HG02938 (cell line): ENCODE results near the gene BASP1.
"Not testable (repeated sequence)": the region's sequence is repeated elsewhere in the genome, so short reads cannot be mapped to it uniquely, and the experiment has no call there.

Experiments
- ATAC-seq: cut with Tn5 transposase; IDR thresholded peaks from one replicate; pipeline ENCODE4 v1.9.1; 2021; ENCODE audit warnings: mild to moderate bottlenecking, moderate library complexity; ENCODE audit not compliant: unreplicated experiment

The BASP1 gene

DNA sequence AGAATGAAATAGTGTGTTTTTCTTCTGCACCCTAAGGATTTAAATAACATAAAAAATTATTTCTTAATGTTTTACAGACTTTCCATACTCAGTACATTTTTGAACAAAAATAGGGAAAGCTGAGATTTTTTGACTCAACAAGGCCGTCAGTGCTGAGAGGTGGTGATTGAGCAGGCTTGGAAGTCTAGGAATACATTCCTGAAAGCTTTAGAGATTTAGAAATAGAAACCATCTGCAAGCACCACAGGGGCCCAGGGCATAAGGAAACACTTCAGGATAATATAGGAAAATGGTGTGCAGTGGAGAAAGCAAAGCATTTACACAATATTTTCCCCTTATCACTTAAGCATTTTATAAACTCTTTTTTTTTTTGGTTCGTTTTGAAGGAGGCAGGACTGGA is 5.2 kb downstream of the BASP1 start:
- no peak for ATAC-seq

DNA sequence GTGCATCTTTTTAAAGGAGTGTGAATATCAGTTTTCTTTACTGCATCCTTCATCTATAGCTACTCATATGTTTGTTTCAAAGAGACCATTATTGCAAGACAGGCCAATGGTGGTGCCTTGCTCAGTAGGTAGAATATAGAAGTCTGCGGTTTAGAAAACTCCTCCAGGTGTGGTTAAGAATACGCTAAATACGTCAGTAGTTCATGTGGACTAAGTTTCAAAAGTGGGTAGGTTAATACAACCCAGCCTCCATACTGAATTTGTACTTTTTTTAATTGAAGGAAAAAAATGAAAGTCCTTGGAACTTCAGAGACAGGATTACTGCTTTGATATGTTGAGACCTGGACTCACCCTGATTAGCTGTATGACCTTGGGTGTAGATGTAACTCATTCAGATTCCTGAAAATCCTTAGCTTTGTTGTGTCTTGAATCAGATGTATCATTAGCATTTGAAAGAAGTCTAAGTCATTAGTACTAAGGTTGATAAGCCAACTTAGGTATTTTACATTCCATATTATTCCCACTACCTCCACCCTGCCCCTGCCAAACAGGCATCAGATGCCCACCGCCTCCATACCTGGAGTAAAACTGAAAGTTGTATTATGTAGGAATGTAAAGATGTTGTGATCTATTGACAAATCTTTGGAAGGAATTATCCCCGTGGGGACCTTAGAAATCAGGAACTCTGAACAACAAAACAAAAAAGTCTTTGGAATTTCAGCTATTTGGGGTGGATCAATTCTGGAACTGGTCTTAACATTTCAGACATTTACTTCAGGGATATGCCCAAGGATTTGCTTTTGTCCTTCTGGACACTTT is 6.1 kb downstream of the BASP1 start:
- peak; percentile 36 for ATAC-seq

DNA sequence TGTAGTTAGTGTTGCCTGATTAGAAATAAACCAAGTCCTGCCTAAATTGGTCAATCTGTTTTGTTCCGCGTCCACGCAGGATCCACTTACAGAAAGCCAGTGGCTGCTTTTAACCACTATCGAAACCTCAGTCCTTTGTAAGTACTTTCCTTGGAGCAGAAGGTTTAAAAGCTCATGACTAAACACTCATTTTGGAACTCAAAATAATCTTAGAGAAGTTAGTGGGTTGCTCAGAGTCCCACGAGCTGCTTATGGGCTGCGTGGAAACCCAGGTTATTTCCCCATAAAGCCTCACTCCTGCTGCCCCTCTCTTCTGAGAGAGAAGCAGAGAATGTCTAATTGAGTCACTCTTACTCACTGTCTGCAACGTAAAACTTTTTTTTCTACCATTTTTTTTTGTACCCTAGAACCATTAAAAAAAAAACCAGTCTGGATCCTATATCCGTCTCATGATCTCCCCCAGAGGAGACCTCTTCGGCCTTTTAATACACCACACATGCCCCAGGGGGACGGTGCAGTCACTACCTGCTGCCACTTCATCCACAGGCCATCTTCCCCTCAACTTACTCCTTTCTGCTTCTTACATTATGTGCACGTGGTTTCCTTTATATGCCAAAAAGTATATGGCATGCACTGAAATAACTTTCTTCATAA is 7.6 kb downstream of the BASP1 start:
- ATAC-seq: peak; percentile 60

DNA sequence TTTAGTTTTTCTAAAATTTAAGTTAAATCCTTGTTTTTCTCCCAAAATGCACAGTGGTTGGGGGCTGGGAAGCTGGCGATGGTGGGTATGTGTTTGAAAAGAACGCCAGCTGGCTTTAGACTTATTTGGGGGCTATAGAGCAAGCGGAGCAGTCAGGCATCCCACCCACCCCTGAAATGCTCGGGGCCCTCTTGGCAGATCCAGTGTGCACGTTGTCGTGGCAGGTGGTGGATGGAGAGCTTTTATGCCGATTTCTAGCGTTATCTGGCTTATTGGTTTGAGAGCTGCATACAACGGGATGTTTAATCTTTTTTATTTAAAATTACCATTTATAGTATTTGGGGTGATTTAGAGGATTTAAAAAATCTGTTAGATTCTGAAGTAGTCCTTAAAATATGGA is 8.1 kb downstream of the BASP1 start:
- no peak for ATAC-seq

DNA sequence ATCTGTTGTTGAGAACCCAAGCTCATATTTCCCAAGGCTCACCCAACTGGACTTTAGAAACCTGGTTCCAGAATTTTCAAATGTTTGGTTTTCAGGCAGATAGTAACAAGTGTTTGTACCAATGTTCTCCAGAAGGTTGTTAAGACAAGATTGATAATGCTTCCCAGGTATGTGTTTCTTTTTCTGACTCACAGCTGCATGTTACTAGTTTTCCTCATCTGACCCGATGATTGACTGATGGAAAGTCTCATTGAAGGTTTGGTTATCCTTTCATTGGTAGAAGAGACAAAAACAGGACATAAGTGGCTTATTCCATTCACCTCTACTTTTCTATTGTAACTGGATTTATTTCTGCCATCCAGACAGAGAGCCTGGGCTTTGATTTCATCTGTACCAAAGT is 10.4 kb downstream of the BASP1 start:
- ATAC-seq: no peak

DNA sequence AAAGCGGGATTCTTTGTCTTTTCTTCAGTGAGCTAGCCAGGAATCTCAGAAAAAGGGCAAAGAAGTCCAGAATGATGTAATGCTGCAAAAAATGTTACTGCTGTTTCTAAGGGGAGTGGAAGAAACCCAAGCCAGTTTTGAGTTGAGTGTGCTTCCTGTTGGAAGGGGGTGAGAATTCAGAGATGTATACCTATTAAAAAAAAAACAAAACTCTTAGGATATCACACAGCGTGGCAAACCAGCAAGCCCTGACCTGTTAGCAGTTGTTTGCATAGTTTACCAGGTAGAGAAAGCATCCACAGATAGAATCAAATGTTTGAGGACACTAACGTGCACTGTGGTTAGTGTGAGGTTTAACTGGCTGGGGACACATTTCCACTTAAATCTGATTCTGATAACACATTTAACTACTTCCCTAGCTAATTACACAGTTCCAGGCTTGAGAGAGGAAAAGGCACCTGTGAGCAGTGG is 11.4 kb downstream of the BASP1 start:
- ATAC-seq: peak; percentile 48

DNA sequence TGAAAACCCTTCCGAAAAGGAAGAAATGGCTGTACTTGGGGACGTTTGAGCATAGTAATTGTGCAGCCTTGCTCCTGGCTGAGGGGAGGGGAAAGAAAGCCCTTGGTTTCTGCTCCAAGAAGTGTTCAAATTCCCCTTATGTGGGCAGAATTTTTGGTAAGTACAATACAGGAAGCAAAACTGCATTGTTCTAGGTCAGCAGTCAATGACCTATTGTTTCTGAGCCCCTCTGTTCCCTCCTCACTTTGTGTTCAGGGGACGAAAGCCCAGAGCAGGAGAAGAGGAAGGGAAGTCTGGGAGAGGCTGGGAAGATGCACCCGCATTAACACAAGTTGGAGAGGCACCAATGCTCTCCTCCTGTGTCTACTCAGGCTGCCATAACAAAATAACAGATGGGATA is 11.9 kb downstream of the BASP1 start:
- ATAC-seq: peak; percentile 27

DNA sequence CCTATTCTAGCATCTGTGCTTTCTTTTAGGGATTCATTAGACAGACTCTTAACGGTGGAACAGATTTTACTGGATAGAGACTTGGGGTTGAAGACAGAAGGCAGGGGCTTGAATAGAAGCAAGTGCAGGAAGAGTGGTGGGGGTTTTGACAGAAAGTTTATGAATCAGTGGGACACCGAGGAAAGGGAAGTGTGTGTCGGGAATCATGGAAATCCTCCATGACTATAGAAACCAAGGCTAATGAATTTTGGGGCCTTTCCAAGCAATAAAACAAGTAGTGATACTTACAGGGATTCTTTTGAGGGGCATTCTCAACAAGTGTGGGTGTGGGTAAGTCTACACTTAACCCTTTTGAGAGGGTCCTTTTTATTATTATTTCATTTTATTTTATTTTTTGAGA is 12.8 kb downstream of the BASP1 start:
- no peak for ATAC-seq

DNA sequence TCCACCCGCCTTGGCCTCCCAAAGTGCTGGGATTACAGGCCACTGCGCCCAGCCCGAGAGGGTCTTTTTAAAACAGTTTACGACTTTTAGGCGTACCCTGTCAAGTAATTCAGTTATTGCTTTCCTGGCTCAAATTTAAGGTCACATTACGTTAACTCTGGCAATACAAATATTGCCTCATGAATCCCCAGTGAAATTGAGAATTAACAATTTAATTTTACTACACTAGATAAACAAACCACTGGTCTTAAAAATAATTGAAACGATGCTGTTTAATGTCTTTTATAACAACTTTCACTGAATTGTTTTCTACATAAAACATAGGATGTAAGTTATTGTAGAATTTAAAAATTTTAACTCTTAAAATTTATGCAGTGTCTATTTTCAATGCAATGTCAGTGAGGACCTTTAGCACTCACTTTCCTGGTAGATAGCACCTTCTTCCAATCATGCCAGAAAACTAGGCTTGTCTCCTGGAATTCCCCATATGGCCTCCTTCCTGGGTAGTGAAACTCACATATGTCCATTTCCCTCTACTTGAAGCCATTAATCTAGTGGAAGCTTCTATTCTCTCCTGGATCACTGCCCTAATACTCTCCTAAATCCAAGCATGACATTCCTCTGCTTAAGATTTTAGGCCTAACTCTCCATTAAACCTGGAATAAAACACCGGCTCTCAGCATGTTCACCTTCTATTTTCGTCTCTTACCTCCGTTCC is 13.5 kb downstream of the BASP1 start:
- no peak for ATAC-seq

DNA sequence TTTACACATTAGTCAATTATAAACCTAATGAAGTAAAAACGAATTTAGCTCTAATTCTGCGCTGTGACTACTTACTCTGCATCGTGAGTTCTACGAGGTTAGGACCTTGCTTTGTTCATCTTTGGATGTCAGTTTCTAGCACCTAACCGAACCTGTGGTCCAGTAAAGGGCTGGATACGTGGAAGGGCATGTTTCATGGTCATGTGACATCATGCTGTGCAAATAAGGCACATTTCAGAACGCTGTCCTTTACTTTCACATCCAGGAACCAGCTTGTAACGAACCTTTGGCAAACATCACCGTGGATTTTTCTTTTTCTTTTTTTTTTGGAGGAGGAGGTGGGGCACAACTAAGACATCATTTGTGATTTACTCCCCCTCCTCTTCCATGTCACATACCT is 15.0 kb downstream of the BASP1 start:
- ATAC-seq: no peak

DNA sequence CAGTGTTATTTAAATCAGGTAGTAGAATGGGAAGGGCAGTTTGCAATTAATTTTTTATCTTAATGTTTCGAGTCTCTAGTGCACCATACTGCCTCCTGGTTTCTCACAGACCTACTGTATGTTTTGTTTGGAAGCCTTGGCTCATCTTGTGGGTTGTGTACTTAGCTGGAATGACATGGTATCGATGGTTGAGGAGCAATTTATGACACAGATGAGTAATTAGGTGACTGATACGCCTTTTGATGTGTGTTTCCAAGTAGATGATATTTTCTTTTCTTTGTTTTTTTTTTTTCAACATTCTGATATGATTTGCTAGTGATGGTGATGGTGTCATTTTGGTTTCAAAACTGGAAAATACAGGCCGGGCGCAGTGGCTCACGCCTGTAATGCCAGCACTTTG is 16.1 kb downstream of the BASP1 start:
- no peak for ATAC-seq

DNA sequence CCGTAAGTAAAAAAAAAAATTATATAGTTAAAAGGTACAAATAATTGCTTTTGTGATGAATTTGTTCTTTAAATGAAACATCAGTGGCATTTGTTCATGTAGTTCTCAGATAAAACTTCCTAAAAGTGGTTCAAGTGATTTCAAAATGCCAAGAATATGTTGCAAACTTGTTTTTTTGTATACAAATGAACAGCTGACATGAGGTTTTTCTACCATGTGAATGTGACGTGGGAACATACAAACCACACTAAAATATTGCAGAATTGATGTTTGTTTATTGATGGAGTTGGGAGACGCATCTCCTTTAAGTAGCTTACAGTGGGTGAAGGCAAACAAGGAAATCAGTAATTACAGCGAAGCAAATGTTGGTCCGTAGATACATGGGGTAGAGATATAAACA is 16.9 kb downstream of the BASP1 start:
- no peak for ATAC-seq

DNA sequence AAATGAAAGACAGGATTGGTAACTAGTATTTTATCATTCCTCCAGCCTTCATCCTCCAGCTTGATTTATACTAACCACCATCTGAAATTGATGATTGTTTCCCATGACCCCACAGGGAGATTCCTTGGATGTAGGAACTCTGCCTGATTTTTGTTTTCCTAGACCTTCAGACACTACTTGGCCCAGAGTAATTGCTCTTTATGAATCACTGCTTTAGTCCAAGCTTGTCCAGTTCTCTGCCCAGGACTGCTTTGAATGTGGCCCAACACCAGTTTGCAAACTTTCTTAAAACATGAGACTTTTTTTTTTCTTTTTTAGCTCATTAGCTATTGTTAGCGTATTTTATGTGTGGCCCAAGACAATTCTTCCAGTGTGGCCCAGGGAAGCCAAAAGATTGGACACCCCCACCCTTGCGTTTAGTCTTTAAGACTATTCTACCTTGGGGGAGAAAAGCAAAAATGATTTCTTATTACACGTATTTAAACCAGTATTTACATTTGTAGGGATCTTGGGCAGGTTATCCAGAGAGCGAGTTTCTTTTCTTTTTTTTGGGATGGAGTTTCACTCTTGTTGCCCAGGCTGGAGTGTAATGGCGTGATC is 18.4 kb downstream of the BASP1 start:
- no peak for ATAC-seq

DNA sequence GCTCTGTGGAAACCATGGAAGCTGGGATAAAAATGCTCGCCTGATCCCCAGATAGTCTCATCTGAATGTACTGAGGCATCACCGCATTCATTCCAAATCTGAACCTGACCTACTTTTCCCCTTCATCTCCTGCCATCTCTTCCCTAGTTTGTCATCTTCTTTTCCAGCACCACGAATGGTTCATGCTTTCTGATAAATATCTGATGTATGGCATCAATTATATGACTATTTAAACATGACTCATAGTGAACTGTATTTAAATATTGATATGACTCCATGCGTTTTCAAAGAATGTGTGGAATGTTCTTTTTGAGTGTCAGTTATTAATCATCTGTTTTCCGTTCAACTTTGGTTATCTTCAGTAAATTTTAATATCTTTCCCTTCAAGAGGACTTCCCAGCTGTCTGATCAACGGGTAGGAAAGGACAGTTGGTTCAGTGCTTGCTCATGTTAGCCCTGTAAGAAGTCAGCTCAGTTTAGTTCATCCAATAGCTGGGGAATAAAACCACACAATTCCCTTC is 21.1 kb downstream of the BASP1 start:
- no peak for ATAC-seq

DNA sequence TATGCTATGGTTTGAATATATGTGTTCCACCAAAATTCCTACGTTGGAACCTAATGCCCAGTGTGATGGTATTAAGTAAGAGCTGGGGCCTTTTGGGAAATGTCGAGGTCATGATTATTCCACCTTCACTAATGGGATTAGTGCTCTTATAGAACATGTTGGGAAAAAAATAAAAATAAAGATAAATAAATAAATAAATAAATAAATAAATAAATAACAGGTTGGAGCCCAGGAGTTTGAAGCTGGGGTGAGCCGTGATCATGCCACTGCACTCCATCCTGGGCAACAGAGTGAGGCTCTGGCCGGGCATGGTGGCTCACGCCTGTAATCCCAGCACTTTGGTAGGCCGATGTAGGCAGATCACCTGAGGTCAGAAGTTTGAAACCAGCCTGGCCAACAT is 22.5 kb downstream of the BASP1 start:
- ATAC-seq: no peak

DNA sequence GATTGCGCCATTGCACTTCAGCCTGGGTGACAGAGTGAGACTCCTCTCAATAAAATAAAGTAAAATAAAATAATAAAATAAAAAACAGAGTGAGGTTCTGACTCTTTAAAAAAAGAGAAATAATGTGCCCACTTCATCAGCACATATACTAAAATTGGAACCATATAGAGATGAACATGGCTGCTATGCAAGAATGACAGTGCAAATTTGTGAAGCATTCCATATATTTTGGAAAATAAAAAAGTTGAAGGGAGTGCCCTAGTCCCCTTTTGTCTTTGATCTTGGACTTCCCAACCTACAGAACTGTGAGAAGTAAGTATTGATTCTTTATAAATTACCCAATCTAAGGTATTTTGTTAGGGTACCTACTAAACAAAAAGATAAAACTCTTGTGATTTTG is 23.1 kb downstream of the BASP1 start:
- ATAC-seq: no peak

DNA sequence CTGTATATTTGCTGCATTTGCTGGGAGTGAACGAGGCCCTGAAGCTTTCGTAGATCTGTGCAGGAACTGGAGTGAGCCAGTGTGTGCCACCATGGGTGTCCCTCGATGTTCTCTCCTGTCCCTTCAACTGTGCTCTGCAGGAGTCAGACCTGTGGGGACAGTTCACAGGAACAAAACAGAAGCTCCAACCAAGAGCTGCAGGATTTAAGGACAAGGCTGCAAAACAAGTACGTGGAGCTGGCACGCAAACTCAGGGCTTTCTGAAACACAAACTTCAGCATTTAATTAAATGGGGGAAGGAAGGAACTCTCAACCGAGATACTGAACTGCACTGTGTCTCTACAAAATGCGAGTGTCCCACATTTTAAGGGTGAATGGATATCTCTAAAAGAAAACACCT is 24.2 kb downstream of the BASP1 start:
- no peak for ATAC-seq

DNA sequence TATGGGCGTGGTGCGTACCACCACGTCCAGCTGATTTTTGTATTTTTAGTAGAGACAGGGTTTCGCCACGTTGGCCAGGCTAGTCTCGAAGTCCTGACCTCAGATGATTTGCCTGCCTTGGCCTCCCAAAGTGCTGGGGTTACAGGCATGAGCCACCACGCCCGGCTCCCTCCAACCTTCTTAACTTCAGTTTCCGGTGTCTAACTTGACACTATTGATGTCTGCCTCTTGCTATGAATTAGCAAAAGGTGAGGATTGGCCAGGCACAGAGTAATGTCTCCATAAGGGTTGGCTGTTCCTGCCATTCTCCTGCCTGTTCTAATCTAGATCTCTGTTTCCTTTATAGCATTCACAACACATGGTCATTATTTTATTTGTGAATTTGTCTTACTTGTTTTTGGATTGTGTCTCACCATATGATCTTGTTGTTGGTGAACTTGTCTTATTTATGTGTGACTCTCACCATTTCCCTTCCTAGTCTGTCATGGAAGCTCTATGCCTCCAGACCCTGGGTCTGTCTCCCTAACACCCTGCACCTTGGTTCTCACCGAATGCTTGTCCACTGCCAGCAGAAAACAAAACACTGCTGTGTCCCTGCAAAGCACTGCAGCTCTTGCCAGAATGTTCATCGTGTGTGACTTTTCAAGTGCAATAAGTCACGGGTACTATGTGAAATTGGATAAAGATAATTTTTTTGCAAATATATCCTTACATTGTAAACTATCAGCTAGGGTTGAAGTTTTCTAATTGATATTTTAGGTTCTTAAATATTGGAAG is 26.0 kb downstream of the BASP1 start:
- no peak for ATAC-seq

DNA sequence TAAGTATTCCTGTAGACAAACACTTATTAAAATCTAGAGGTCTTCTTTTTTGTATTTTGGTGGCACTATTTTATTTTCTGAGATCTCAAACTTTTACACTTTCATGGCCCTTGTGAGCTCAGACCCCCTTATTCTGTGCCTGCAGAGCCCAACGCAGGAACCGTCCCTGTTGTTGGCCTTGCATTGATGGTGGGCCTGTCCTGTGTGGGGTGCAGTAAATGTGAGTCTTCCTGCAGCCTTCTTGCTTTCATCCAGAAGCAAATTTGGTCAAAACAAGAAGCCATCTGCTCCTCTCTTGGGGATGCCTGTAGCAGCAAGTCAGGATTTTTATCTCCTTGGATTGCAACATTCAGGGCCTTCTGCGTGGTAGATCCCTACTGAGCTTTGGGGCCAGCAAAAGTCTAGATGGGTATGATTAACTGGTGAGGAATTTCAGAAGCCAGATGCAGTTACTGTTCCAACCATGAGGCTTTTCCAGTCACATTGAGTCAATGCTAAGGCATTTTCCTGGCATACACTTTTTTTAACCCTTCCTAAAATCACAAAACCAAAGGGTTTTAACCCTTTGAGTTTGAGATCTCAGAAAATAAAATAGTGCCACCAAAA is 31.7 kb downstream of the BASP1 start:
- no peak for ATAC-seq

DNA sequence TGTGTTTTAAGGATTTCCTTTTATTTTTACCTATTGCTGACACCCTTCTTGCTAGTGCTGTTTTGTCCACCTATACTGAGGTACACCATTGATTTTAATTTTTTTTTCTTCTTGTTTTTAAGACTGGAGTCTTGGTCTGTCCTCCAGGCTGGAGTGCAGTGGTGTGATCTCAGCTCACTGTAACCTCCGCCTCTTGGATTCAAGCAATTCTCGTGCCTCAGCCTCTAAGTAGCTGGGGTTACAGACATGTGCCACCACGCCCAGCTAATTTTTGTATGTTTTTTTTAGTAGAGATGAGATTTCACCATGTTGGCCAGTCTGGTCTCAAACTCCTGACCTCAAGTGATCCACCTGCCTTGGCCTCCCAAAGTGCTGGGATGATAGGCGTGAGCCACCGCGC is 32.4 kb downstream of the BASP1 start:
- ATAC-seq: not testable (repeated sequence)
